Measurements from ENCODE around the gene IL1R1.

DNA sequence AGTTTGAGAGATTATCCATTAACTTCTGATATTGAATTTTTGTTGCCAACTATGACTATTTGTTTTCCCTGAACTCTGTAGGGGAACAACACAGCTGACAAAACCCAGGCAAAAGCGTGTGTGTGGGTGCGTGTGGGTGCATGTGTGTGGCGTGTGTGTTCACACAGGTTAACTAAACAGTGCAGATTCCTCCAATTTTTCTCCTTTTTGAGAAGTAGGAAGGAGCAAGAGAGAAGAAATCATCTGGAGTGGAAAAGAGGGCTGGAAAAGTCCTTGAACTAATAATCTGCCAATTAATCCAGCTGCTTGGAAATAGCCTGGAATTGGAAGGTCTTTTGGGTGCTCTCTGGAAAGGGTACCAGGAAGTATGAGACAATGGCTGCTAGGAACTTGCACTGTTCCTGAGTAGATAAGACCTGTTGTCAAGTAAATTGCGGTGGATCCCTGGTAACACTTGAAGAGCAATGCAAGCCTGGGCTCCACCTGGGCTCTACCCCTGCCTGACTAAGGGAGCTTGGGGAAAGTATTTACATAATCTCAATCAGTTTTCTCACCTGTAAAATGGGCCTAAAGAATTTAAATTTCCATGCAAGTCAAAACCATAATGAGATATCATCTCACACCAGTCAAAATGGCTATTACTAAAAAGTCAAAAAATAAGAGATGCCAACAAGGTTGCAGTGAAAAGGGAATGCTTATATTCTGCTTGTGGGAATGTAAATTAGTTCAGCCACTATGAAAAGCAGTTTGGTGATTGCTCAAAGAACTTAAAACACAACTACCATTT lies 40.5 kb upstream of the IL1R1 start:
- TF ChIP-seq, protein P1, sequence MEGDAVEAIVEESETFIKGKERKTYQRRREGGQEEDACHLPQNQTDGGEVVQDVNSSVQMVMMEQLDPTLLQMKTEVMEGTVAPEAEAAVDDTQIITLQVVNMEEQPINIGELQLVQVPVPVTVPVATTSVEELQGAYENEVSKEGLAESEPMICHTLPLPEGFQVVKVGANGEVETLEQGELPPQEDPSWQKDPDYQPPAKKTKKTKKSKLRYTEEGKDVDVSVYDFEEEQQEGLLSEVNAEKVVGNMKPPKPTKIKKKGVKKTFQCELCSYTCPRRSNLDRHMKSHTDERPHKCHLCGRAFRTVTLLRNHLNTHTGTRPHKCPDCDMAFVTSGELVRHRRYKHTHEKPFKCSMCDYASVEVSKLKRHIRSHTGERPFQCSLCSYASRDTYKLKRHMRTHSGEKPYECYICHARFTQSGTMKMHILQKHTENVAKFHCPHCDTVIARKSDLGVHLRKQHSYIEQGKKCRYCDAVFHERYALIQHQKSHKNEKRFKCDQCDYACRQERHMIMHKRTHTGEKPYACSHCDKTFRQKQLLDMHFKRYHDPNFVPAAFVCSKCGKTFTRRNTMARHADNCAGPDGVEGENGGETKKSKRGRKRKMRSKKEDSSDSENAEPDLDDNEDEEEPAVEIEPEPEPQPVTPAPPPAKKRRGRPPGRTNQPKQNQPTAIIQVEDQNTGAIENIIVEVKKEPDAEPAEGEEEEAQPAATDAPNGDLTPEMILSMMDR (conservative IDR thresholded peaks at IDR 0.05 in 1 of 2, IDR thresholded peaks at IDR 0.05 in 1 of 2; ENCODE audit: extremely low read depth in 1 of 2, insufficient read depth in 1 of 2, low read depth in 1 of 2, low read length in 2 of 2): no peak
- TF ChIP-seq EZH2 (IDR thresholded peaks at IDR 0.05; ENCODE audit: borderline replicate concordance, low read length): no peak
